NCI-H345 treated with DMSO at 0.1 percent for 48 hours (cell line): ENCODE measurements around the gene PAEP.
"Not testable (repeated sequence)": the region's sequence is repeated elsewhere in the genome, so short reads cannot be mapped to it uniquely, and the experiment has no call there.

Source experiments
- DNase-seq: peaks from one replicate; lab custom pipeline; 2025; ENCODE audit not compliant: unreplicated experiment; lab: John Stamatoyannopoulos, UW

The PAEP gene

GRCh38 chr9:135549478-135550343 lies 11.8 kb upstream of the PAEP start:
- DNase-seq = not testable (repeated sequence)

- DNase-seq = no peak
These were observed 11.1 kb upstream of the PAEP start for GRCh38 chr9:135550344-135550918.

- no peak for DNase-seq
These were observed 10.5 kb upstream of the PAEP start for GRCh38 chr9:135551031-135551430.

GRCh38 chr9:135551456-135551855 lies 10.1 kb upstream of the PAEP start:
- no peak for DNase-seq

GRCh38 chr9:135552021-135552697 lies 9.4 kb upstream of the PAEP start:
- DNase-seq = no peak

GRCh38 chr9:135552698-135553171 lies 8.8 kb upstream of the PAEP start:
- no peak for DNase-seq

- DNase-seq = no peak
These were observed 6.8 kb upstream of the PAEP start for GRCh38 chr9:135554718-135555117.

GRCh38 chr9:135555203-135555602 lies 6.4 kb upstream of the PAEP start:
- no peak for DNase-seq

GRCh38 chr9:135555910-135556309 lies 5.6 kb upstream of the PAEP start:
- no peak for DNase-seq

- no peak for DNase-seq
These were observed 1.9 kb upstream of the PAEP start for GRCh38 chr9:135559606-135560005.

GRCh38 chr9:135562235-135562745 lies 734 bp downstream of the PAEP start:
- no peak for DNase-seq

GRCh38 chr9:135563039-135563476 lies 1.5 kb downstream of the PAEP start:
- no peak for DNase-seq

- no peak for DNase-seq
These were observed 2.3 kb downstream of the PAEP start for GRCh38 chr9:135563858-135564257.

GRCh38 chr9:135565141-135565628 lies 3.6 kb downstream of the PAEP start:
- DNase-seq = no peak

- no peak for DNase-seq
These were observed 4.1 kb downstream of the PAEP start for GRCh38 chr9:135565636-135566035.

GRCh38 chr9:135566552-135566951 lies 5.0 kb downstream of the PAEP start:
- DNase-seq = no peak

GRCh38 chr9:135567311-135567710 lies 5.8 kb downstream of the PAEP start:
- DNase-seq = peak; percentile 26

GRCh38 chr9:135568026-135568425 lies 6.5 kb downstream of the PAEP start:
- no peak for DNase-seq

GRCh38 chr9:135570456-135570855 lies 8.9 kb downstream of the PAEP start:
- DNase-seq = no peak

GRCh38 chr9:135572233-135572632 lies 10.7 kb downstream of the PAEP start:
- no peak for DNase-seq

- DNase-seq = no peak
These were observed 11.6 kb downstream of the PAEP start for GRCh38 chr9:135573124-135573523.
